HG03460 (cell line): Measurements from ENCODE around the gene BNIPL.
A peak's percentile ranks its signal among the peaks of the same experiment; 100 is the strongest.

Source experiments
- ATAC-seq: cut with Tn5 transposase; IDR thresholded peaks from one replicate; pipeline ENCODE4 v1.9.1; 2021; ENCODE audit not compliant: unreplicated experiment

The BNIPL gene

DNA sequence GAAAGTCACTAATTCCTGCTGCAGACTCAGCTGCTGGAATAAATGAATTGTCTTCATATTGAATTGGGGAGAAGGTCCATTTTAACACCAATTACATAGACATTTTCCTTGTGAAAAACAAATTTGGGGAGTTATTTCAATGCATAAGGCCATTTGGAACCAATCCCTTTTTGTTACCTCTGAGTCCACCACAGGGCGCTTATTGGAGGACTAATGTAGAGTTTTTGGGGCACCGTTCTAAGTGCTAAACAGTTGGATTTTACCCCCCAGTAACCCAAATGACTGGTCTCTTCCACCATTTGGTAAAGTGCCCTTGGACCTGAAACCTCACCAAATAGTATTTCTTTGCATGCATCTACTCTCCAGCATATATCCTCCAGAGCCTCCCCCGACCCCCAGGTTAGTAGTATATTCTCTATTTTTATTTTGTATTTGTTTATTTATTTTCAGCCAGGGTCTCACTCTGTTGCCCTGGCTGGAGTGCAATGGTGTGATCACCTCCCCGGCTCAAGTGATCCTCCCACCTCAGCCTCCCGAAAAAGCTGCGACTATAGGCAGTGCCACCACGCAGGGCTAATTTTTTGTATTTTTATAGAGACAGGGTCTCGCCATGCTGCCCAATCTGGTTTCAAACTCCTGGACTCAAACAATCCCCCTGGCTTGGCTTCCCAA, 26.6 kb upstream of the BNIPL start:
- ATAC-seq, result no peak

GRCh38 chr1:151010346-151010726, 26.1 kb upstream of the BNIPL start:
- ATAC-seq, result no peak

- no peak for ATAC-seq
These were observed 25.1 kb upstream of the BNIPL start for GRCh38 chr1:151011154-151011850.

DNA sequence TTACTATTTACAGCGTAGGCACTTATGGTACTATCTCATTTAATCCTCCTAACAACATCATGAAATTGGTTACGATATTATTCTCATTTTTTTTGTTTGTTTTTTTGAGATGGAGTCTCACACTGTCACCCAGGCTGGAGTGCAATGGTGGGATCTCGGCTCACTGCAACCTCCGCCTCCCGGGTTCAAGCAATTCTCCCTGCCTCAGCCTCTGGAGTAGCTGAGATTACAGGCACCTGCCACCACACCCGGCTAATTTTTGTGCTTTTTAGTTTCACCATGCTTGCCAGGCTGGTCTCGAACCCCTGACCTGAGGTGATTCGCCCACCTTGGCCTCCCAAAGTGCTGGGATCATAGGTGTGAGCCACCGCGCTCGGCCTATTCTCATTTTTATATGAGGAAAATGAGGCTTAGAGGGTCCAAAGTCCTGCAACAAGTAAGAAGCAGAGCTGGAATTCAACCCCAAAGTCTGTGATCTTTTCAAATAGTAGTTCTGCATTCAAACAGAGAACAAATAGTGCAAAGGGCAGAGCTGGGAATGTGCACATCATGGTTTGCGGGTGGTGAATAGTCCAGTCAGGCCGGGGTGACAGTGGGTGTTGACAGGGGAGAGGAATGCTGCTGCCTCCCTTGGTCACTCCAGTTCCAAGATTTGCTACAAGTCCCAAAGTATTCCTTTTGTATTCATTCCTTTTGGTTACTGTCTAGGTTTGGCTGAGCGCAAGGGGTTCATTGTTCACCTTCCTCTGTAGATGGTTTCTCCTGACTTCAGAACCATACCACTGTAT, 23.5 kb upstream of the BNIPL start:
- ATAC-seq, result no peak

DNA sequence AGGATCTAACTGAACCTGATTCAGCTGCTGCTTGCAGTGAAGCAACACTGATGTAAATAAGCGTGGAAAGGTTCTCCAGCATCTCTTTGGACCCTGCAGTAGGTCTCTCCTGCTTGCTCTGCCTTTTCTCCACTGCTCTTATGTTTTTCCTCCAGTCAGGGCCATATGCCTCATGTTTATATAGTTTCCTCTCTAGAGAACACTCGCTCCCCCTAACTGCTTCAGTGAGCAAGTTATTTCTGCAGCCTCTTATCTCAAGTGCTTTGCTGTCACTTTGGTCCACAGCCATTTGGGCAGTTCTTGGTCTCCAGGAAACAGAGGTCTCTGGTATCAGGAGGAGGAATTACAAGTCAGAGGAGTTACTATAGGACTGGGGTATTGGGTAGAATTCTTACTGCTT, 22.9 kb upstream of the BNIPL start:
- ATAC-seq, result no peak

DNA sequence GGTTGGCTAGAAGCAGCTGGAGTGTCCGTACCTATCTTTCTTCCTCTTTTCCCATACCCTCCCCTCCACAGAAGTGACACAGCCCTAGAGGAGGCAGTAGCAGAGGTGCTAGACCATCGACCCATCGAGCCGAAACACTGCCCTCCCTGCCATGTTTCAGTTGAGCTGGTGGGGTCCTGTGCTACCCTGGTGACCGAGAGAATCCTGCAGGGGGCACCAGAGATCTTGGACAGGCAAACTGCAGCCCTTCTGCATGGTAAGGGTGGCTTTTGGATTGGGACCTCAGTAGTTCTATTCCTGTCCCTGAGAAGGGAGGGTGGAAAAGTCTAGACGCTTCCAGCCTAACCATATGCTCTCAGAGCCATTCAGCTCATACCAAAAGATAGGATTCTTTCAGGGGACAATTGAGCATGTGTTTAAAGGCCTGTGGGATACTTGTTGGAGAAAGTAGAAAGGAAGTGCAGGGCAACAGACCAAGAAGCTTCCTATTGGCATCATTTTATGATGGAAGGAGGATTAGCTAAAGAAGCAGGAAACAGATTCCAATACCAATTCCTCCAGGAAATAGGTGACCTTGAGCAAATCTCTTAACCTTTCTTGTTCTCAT, 11.7 kb upstream of the BNIPL start:
- ATAC-seq, result no peak

- ATAC-seq, result no peak
These were observed 9.9 kb upstream of the BNIPL start for GRCh38 chr1:151026460-151026859.

DNA sequence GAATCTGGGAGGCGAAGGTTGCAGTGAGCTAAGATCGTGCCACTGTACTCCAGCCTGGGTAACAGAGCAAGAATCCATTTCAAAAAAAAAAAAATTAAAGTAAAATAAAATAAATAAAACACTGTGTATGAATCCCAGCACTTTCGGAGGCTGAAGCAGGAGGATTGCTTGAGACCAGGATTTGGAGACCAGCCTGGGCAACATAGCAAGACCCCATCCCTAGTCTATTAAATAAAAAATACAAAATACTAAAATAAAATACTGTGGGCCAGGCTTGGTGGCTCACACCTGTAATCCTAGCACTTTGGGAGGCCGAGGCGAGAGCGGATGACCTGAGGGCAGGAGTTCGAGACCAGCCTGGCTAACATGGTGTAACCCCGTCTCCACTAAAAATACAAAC, 4.2 kb upstream of the BNIPL start:
- ATAC-seq, result no peak

DNA sequence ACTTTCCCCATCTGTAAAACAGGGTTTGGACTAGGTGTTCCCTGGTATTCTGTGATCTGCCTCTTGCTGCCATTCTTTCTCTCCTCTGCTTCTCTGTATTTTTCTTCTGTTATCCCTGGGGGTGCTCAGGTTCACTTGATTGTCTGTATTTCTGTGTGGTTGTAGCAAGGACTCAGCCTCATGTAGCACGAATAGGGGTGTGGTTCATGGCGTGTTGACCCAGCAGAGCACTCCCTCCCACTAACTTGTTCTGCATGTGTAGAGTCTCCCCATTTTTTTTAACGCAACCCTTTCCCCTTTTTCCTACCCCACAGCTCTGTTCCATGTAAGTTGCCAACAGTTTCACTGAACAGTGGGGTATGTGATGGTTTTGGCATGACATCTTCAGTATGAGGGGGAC, 1.2 kb upstream of the BNIPL start:
- no peak for ATAC-seq

GRCh38 chr1:151037032-151037431, 646 bp downstream of the BNIPL start:
- no peak for ATAC-seq

DNA sequence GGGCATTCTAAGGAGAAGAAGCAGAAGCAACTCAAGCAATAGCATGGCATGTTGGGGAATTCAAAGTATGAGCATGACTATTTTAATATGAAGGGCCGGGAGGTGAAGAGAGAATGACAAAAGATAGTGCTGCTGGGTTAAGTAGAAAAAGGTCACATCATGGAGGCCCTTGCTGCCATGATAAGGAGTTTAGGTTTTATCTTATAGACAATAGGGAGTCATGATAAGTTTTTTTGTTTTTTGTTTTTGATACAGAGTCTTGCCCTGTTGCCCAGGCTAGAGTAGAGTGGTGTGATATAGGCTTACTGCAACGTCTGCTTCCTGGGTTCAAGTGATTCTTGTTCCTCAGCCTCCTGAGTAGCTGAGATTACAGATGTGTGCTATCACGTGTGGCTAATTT, 3.1 kb downstream of the BNIPL start:
- ATAC-seq, result no peak

- ATAC-seq, result no peak
These were observed 6.8 kb downstream of the BNIPL start for GRCh38 chr1:151043163-151043562.

- peak; percentile 45 for ATAC-seq
These were observed 11.2 kb downstream of the BNIPL start, which contains the start of gene C1orf56 for GRCh38 chr1:151047591-151047924. Gene C1orf56, plus strand, starts transcription at chr1:151047751. Its CDS starts 97 bp downstream, at chr1:151047848.

DNA sequence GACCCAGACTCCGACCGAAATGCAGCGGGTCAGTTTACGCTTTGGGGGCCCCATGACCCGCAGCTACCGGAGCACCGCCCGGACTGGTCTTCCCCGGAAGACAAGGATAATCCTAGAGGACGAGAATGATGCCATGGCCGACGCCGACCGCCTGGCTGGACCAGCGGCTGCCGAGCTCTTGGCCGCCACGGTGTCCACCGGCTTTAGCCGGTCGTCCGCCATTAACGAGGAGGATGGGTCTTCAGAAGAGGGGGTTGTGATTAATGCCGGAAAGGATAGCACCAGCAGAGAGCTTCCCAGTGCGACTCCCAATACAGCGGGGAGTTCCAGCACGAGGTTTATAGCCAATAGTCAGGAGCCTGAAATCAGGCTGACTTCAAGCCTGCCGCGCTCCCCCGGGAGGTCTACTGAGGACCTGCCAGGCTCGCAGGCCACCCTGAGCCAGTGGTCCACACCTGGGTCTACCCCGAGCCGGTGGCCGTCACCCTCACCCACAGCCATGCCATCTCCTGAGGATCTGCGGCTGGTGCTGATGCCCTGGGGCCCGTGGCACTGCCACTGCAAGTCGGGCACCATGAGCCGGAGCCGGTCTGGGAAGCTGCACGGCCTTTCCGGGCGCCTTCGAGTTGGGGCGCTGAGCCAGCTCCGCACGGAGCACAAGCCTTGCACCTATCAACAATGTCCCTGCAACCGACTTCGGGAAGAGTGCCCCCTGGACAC, 11.7 kb downstream of the BNIPL start:
- ATAC-seq, result peak; percentile 49

- no peak for ATAC-seq
These were observed 12.3 kb downstream of the BNIPL start for GRCh38 chr1:151048645-151049032.

- ATAC-seq, result no peak
These were observed 13.1 kb downstream of the BNIPL start for GRCh38 chr1:151049458-151049857.

DNA sequence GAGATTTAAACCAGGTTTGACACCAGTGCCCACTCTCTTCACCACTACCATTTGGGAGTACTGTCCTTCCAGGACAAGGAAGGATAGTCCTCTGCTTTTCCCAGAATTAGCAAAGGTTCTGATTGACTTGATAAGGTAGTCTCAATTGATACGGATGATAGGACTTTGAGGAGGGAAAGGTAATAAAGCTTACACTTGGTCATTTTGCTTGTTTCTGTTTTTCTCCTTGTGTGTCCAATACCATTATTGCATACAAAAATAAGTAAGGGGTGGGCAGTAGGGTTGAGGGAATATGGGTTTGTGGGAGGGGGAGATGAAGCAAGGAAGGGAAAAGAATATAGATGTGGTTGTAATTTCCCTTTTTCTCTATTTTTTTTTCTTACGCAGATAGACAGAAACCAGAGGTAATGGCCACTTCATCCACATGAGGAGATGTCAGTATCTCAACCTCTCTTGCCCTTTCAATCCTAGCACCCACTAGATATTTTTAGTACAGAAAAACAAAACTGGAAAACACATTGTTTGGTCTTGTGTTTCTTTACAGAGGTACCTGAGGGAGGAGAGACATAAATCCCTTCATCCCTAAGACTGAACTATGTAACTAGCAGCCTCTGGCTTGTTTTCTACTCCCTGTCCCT, 13.8 kb downstream of the BNIPL start:
- ATAC-seq, result no peak

DNA sequence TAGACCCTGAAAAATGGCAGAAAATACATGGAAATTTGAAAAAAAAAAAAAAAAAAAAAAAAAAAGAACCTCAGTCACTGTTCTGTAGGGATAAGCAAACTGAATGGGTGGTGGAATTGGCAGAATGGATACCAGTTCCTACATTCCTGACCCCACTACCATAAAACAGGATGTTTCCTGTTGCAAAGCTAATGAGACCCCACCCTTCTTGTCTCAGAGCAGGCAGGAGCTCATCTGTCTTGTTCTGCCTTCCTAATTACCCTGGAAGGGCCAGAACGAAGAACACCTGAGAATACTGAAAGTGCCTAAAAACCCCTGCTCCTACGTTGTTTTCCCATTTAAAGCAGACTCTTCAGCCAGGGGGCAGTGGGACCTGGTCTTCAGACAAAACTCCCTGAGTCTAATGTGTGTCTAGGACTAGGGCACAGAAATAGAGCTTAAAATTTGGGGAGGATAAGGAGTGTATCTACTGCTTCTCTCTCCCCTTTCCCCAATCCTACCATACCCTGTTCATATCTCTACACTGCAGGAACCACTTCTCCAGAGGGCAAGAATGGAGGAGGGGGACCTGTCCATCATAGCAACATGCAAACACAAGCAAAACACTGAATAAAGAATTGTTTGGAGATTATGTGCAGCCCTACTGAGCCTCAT, 15.1 kb downstream of the BNIPL start:
- no peak for ATAC-seq

- ATAC-seq, result no peak
These were observed 18.7 kb downstream of the BNIPL start for GRCh38 chr1:151054971-151055547.

GRCh38 chr1:151055581-151055980, 19.2 kb downstream of the BNIPL start:
- ATAC-seq, result no peak
